HG02981 (cell line): ENCODE data around the gene ARHGEF1.
"Not testable (repeated sequence)": the region's sequence is repeated elsewhere in the genome, so short reads cannot be mapped to it uniquely, and the experiment has no call there.

Experiments
- ATAC-seq: cut with Tn5 transposase; IDR thresholded peaks from one replicate; pipeline ENCODE4 v1.9.1; 2021; ENCODE audit warnings: mild to moderate bottlenecking, moderate library complexity; ENCODE audit not compliant: unreplicated experiment

ARHGEF1 gene

GRCh38 chr19:41862445-41862986, 20.5 kb upstream of the ARHGEF1 start:
- ATAC-seq: no peak

GRCh38 chr19:41863209-41863931, 19.6 kb upstream of the ARHGEF1 start:
- ATAC-seq: no peak

- ATAC-seq: no peak
Measured at GRCh38 chr19:41864374-41864773, 18.6 kb upstream of the ARHGEF1 start.

GRCh38 chr19:41866284-41866683, 16.7 kb upstream of the ARHGEF1 start:
- ATAC-seq: no peak

GRCh38 chr19:41868120-41868988, 14.6 kb upstream of the ARHGEF1 start:
- no peak for ATAC-seq

GRCh38 chr19:41868989-41869300, 14.0 kb upstream of the ARHGEF1 start:
- ATAC-seq: no peak

GRCh38 chr19:41869374-41869955, 13.5 kb upstream of the ARHGEF1 start:
- ATAC-seq: no peak

GRCh38 chr19:41870401-41870873, 12.5 kb upstream of the ARHGEF1 start:
- no peak for ATAC-seq

GRCh38 chr19:41871573-41872383, 11.2 kb upstream of the ARHGEF1 start:
- no peak for ATAC-seq

- no peak for ATAC-seq
Measured at GRCh38 chr19:41872384-41872774, 10.6 kb upstream of the ARHGEF1 start.

GRCh38 chr19:41872775-41873647, 10.0 kb upstream of the ARHGEF1 start:
- ATAC-seq: no peak

- ATAC-seq: not testable (repeated sequence)
Measured at GRCh38 chr19:41875973-41876372, 7.0 kb upstream of the ARHGEF1 start.

- peak; percentile 59 for ATAC-seq
Measured at GRCh38 chr19:41876847-41877832, 5.8 kb upstream of the ARHGEF1 start, which contains the start of gene CD79A. CD79A (plus strand) TSS chr19:41877279; CDS start chr19:41877305, 26 bp downstream.

GRCh38 chr19:41877916-41878905, 4.8 kb upstream of the ARHGEF1 start:
- no peak for ATAC-seq

- ATAC-seq: no peak
Measured at GRCh38 chr19:41879080-41879479, 3.9 kb upstream of the ARHGEF1 start.

- no peak for ATAC-seq
Measured at GRCh38 chr19:41879670-41880328, 3.2 kb upstream of the ARHGEF1 start.

- no peak for ATAC-seq
Measured at GRCh38 chr19:41880329-41880708, 2.7 kb upstream of the ARHGEF1 start.
